GM21723 (cell line): ENCODE measurements around the gene TSC22D3.
A peak's percentile ranks its signal among the peaks of the same experiment; 100 is the strongest.

ENCODE experiments used
- ATAC-seq: cut with Tn5 transposase; IDR thresholded peaks from one replicate; pipeline ENCODE4 v1.9.1; 2021; ENCODE audit warnings: mild to moderate bottlenecking, moderate library complexity; ENCODE audit not compliant: unreplicated experiment

Gene TSC22D3

DNA sequence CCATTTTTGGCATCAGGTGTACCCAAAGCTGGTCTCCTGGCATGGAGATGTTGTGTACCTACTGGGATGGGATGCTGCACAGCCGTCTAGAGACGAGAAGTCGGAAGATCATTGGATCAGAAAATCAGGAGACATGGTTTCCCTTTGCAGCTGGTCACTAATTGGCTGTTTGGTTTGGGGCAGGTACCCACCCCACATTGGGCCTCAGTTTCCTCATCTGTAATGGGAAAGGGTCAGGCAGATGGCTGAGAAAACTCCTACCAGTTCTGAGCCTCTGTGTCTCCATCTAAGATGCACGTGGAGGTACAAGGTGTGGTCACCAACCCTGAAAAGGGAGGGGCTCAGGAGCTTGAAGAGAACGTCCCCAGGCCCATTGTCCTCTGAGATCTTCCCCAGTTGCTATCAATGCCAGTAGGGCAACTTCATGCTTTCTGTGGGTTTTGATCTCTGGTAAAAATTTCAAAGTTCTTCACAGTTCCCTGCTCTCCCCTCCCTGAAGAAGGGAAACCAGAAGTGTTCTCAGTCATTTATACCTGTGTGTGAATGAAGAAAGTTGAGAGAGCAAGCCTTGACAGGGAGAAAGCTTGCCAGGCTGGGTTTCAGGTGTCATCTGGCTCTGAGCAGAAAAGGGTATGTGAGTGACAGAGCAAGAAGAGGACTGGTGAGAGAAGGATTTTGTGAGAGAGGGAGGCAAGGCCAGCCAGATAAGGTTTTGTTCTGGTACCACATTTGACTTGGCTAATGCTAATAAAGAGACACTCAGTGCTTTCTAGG lies 15.1 kb downstream of the TSC22D3 start:
- ATAC-seq = no peak

DNA sequence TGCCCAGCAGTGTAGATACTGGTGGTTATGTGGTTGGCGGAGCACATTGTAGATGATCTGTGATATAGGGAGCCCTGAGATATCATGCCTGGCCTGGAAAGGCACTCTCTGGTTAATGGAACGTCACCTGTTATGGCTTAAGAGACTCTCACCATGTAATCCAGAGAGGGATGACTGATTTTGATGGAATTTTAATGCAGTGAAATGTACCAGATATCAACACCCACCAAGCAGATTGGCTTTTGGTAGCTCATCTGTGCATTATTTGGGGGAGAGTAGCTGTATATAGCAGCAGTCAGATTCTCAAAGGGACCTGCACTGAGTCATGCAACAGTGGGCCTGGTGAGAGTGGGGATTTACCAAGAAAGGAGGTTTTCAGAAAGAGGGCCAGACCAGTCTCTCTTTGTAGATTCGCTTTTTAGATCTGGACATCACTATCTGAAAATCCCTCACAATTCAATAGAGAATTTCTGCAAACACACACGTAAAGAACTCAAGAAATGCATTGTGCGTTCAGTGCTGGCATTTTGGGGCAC lies 17.3 kb downstream of the TSC22D3 start:
- no peak for ATAC-seq

DNA sequence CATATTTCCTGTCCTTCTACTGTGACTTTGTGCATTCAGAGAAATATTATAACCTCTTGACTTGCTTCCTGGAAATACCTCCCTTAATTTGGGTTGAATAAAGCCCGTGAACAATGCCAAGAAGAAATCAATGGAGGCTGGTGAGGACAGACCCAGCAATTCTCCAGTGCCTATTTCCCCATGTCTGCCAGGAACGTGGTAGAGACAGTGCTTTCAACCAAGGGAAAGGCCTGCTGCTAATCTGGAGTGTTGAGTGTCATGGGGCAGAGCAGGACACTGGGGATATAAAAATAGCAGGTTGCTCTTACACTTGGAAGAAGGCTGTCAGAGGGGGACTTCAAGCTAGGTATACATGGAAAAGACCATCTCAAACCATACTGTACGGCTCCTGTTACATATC lies 19.9 kb downstream of the TSC22D3 start:
- no peak for ATAC-seq

DNA sequence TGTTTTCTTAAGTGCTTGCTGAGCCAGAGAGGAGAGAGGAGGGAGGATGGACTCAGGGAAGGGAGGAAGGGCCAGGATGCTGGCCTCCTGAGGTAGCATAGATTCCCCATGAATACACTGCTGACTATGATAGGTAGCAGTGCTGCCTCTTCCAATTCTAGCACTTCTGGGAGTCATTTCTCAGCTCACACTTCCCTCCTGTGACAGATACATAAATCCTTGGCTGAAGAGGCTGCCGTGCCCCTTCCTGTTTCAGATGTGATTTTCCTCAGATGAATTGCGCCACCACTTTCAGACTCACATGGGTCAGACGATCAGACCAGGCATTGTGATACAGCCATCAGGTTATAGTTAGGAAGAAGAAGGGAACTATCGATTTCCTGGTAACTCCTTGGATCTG lies 22.4 kb downstream of the TSC22D3 start:
- no peak for ATAC-seq

DNA sequence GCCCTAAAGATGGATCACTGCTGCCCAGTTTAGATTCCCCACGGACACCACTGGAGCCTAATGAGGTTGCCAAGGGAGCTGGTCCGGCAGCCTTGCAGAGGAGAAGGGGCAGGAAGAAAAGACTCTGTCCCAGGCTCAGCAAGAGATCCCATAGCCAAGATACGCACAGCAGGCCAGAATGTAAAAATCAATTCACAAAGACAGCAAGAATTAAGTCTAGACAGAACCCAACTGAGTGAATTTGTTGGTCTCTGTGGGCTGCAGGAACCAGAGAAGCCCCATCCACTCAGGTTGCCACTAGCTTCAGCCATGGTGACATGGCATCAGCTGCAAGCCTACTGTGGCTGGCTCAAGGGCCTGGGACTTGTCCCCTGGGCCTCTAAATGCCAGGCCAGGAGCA lies 22.9 kb downstream of the TSC22D3 start:
- ATAC-seq = no peak

DNA sequence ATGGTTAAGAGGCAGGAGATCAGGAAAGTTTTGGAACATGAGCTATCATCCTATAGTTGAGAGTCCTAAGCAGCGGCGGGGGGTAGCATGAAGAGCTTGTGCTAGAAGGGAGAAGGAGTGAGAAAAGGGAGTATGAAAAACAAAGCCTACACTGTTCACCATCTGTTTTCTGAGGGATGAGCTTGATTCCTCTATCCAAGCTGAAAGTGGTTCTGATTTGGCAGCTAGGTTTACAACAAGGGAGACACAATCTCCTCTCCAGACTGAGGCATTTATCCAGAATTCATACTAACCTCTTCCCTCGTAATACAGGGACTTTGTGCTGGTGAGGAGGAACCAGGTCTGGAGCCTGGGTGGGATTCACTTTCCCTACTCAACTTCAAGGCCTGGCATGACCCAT lies 23.5 kb downstream of the TSC22D3 start:
- ATAC-seq = no peak

DNA sequence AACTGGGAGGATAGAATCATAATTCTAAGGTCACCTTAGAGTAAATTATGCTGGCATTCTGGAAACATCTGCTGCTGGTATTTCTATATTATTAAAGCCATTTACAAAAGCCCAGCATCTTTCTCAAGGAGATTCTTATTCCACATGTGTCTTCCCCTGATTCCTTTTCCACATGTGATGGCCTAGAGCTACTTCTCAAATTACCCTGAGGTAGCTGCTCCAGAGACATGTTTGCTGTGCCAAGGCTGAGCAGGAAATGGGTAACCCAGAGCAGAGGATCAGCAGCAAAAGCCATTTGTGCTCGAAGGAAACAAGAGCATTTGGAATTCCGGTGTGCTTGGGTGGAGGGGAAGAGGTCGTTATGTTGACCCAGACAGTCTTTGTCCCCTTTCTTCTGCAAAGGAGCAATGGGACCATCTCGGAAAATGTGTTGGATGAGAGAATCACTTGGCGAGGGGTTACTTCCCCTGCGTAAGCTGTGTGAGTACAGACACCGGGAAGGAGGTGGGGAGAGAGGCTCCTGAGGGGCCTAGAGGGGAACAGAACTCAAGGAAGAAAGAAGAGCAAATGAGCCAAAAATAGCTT lies 24.6 kb downstream of the TSC22D3 start:
- ATAC-seq = no peak

DNA sequence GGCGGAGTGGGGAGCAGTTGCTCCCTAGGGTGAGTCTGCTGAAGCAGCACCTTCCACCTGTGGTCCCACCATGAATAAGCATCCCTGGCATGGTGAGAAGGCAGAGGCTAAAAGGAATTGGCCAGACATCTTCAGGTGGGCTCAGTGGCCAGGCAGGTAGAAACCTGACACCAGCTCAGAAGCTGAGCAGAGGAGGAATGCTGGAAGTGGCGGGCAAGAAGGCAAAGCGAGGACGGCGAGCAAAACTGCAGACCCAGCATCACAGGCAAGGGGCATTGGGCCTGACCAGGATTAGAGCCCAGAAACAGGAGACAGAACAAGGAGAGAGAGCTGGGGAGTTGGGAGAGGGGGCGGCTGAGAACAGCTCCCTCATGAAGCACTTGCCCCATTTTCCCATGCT lies 25.3 kb downstream of the TSC22D3 start:
- no peak for ATAC-seq

DNA sequence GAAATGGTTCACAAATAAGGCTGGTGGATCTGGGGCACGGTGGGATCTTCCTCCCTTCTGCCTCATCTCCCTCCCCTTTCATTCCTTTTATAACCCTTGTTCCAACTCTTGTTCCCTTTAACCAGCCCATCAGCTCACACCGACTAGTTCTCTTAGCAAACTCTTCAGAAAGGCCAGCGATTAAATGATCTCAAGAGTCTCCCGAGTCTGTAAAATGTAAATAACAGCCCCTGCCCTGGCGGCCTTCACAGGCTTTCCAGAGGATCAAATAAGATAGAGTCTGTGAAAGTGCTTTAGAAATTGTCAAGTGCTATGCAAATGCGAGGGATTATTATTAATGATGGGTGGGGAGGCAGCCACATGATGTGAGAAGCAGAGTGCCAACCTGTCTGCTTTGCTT lies 27.1 kb downstream of the TSC22D3 start:
- no peak for ATAC-seq

DNA sequence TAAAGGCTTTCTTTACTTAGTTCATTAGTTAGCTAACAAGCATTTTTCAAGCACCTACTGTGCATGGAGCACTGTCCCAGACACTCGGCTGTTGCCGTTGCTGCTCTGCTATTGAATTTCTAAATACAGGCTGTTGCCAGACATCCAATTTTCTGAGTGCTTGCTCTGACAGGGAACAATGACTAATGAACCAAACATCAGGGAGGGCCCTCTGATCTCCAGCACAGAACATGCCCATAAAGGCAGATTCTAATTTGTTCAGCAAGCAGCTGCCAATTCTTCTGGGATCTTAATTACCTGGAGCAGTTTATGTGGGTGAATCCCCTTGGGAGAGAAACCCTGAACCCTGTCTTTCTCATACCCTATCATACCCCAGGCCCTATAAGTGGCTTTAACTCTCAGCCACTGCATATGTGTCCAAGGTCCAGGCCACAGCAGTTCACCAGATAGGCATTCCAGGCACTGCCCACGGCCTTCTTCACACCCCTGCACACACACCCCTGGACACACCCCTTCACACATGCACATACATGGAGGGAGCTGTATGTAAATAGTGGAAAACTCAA lies 27.9 kb downstream of the TSC22D3 start:
- no peak for ATAC-seq

DNA sequence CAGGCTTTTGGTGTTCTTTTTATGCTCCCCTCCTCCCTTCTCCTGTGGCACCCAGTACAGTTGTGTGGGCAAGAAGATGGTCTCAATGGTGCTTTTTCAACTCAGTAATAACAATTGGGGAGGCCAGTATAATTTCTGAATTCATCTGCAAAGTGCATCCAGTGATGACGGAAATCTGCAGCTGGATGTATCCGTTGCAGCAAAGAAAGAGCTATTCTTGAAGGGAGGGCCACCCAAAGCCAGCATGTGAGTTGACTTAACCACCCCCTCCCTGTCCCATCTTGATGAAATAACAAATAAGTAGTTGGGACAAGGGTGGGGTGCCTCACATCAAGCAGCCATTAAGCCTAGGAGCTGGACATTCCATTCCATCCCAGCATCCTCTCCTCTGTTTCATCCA lies 30.7 kb downstream of the TSC22D3 start:
- no peak for ATAC-seq

DNA sequence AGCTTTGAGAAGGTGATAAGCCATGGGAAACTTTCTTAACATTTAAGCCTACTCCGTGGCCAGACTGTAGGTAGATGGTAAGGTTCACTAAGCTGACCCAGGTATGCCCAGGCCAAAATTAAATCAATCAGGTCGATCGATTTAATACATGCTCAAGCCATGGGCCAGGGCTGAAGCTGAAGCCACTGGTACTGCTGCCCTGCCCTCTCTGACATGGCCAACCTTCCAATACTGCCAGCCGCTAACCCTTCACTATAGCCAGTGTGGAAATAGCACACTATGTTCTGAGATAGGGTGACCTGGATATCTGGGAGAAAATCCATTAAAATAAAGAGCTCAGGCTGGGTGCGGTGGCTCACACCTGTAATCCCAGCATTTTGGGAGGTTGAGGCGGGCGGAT lies 31.6 kb downstream of the TSC22D3 start:
- no peak for ATAC-seq

DNA sequence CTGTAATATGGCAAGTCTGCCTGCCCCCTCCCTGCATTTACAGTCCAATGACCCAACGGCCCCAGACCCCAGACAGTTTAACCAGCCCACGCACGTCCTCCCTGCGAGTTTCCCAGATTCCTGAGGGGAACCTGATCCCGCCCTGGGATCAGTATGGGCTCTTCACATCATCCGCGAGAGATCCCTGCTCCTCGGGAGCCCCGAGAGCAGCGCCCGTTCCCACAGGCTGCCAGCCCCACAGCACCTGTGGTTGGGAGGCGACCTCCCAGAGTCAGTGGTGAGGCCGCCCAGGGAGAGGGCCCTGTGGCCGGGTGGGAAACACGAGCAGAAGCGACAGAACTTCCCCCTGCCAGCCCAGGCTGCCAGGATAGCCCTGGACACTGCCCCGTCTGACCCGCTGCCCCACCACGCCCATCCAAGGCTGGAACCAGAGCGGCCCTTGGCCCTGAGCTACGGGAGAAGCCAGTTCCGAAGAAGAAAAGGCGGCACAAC lies 32.8 kb downstream of the TSC22D3 start:
- no peak for ATAC-seq

DNA sequence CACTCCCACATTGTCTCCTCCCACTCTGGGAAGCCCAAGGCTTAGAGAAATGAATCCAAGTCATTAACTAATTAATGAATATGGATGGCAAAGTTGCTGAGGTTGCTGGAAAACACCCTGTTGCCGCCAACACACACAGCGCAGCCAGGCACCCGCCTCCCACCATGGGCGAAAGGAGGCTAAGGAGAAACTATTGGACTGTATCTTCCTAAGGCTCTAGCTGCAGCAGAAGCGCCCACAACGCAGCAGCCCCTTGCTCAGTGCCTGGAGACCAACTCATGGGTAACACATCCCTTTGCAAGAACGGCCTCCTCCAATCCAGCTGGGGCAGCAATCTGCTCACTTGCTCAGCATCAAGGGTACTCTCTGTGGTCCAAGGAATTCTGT lies 34.2 kb downstream of the TSC22D3 start:
- ATAC-seq = peak; percentile 28

DNA sequence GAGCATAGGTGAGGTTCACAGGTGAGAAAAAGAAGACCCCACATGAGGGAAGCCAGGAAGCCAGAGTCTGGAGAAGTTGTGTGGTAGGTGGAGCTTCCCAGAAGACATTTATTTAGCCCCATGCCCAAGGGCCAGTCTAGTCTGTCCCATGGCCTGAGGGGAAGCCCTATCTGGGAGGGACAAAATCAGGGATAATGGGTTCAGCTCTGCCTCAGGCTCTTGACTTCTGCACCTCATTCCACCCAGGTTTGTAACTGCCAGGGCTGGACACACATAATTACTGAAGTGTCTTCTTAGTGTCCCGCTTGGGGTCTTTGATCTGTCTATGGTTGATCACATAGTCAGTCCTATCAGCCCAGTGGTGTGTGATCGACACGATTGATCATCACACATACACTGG lies 36.0 kb downstream of the TSC22D3 start:
- ATAC-seq = no peak

DNA sequence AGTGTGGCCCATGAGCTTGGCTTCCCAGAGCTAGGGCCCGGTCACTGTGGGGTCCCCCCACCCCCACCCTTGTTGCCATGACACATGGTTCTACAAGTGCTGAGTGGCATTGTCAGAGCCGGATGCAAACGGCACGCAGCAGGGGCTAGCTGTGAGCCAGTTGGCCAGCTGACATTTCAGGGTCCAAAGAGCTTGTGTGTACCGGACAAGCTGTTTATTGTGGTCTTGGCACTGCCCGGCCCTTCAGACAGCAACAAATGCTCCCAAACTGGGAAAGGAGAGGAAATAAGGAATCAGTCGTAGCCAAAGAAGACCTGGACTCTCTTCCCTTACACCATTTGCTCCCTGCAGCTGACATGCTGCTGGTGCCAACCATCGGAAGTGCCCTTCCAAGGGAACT lies 36.8 kb downstream of the TSC22D3 start:
- ATAC-seq = no peak

DNA sequence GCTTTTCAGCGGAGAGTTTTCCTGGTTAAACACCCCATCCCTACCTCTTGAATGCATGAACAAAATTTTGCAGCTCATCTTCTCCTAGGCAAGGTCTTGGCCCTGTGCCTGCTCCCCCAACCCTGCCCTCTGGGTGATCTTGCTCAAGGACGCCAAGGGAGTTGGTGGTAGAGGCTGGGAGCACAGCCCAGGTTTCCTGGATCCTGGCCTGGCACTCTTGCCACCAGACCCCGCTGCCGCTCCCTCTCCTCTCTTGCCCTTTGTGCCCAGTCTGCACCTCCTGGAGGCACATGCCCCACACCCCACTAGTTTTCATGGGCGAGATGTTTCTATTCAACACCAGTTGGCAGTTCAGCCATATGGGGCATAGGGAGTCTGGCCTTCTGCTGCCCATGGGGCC lies 37.3 kb downstream of the TSC22D3 start:
- ATAC-seq = no peak

DNA sequence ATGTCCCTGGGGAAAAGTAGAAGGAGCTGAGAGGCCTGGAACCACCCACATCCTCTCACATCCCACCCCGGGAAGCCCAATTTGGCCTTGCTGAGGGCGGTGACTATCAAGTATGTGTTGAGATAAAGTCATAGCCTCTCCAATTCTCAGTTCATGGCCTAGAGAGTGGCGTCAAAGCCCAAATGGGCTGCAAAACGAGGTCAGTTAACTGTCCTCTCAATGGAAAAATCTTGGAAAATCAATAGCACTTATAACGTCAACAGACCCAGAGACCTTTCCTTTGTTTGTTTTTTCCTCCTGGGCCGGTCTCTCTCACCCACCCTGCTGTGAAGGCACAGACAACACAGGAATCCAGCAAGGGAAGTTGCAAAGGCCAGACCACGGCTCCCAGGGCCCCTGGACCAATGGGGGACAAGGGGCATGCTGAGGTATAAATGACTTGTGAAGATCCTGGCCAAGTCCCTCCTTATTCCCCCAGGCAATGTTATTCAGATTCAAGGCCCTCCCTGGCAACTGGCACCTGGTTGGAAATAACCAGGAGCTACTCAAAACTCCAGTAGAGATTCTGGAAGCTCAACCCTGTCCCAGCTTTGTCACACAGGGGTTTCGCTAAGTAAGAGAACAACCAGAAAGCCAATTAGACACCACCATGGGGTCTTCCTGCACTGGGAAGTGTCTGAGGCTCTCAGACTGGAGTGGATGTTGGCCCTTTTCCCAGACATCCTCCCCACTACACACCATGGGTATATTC lies 38.6 kb downstream of the TSC22D3 start:
- no peak for ATAC-seq

DNA sequence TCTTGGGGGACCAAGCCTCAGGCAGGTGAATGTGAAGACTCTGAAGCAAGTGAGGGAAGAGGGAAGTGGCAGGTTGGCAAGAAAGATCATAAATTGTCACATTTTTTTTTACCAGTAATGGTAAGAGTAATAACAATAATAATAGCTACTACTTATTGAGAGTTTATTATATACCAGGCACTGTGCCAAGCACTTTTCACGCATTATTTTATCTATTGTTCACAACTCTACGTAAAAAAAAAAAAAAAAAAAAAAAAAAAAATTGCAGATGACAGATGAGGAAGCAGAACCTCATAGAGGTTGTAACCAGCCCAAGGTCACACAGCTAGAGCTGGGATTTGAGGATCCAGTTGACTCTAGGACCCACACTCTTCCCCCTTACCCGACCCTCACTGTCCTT lies 40.9 kb downstream of the TSC22D3 start:
- ATAC-seq = no peak

DNA sequence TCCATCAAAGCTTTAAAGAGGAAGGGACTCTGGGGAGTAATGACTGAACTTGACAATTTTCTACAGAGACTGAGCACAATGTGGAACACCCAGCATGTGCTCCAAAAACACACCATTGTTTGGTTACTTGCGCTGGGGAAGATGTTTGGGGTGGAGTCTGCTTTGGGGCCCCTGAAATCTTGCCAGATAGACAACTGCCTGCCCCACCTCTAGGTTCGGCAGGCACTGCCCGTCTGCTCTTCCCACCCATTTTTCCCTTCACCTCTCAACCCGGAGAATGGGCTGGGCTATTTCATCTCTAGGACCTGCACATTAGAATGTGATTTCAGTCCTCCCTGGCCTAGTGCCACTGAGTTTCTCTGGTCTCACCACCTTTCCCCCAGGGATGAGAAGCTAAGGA lies 41.9 kb downstream of the TSC22D3 start:
- ATAC-seq = no peak

DNA sequence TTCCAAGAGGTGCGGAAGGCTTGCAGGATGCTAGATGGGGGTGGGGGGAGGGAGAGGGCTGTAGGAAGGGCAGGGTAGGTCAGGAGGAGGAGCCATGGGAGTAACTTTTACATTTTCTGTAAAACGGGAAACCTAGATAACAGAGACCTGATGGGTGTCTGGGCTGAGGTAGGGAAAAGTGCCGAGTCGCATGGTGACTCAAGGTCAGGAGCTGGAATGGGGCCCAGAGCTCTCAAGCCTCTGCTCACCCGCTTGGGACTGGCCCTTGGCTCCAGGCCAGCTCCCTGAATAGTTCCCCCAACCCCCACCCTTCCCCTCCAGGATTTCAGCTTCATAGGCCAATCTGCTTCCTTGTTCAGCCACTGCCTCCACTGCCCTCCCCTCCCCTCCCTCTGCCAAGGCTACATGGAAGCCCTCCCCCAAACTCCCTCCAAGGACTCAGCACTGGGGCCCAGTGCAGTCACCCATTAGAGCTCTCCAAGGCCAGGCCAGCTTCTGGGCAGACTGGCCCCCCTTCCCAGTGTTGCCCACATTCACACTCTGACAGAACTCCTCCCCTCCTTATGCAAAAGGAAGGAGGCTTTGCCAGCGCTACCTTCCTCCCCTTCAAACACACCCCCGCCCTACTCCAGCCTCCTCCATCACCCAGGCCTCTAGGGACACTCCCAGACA lies 43.6 kb downstream of the TSC22D3 start:
- no peak for ATAC-seq
